Parathyroid adenoma (tissue), 2 donors: ENCODE results near the gene TULP4.

Experiments used
- H2AFZ ChIP-seq: fragments of 300-600 bp; sonication (generic); one replicate; pipeline ENCODE4 v1.7.0; 2017; ENCODE audit warnings: antibody characterized with exemption, mild to moderate bottlenecking
- H3K27ac ChIP-seq: fragments of 300-600 bp; sonication (generic); one replicate; pipeline ENCODE4 v1.7.0; 2017
- H3K27me3 ChIP-seq: fragments of 300-600 bp; sonication (generic); one replicate; pipeline ENCODE4 v1.7.0; 2017; ENCODE audit warnings: low read length; ENCODE audit not compliant: control insufficient read depth, insufficient read depth
- H3K36me3 ChIP-seq: fragments of 300-600 bp; sonication (generic); one replicate; pipeline ENCODE4 v1.7.0; 2017; ENCODE audit warnings: low read length; ENCODE audit not compliant: control insufficient read depth, insufficient read depth
- H3K4me1 ChIP-seq: fragments of 300-600 bp; sonication (generic); one replicate; pipeline ENCODE4 v1.7.0; 2017; ENCODE audit warnings: control low read depth
- H3K4me2 ChIP-seq: fragments of 300-600 bp; sonication (generic); one replicate; pipeline ENCODE4 v1.7.0; 2017; ENCODE audit warnings: low read length
- H3K4me3 ChIP-seq: fragments of 300-600 bp; sonication (generic); one replicate; pipeline ENCODE4 v1.7.0; 2017; ENCODE audit warnings: low read depth, low read length
- H3K79me2 ChIP-seq: fragments of 300-600 bp; sonication (generic); one replicate; pipeline ENCODE4 v1.7.0; 2017; ENCODE audit warnings: control low read depth
- H3K9ac ChIP-seq: fragments of 300-600 bp; sonication (generic); one replicate; pipeline ENCODE4 v1.7.0; 2017; ENCODE audit warnings: mild to moderate bottlenecking
- H3K9me3 ChIP-seq: fragments of 300-600 bp; sonication (generic); one replicate; pipeline ENCODE4 v1.7.0; 2017; ENCODE audit warnings: low read length; ENCODE audit not compliant: control insufficient read depth
- TF ChIP-seq, protein P1 (sequence below): fragments of 300-600 bp; sonication (generic); IDR thresholded peaks from one replicate; pipeline ENCODE4 v1.7.0; 2017; ENCODE audit warnings: antibody characterized with exemption, mild to moderate bottlenecking
- donor health status: primary hyperparathyroidism.

Gene TULP4, protein sequence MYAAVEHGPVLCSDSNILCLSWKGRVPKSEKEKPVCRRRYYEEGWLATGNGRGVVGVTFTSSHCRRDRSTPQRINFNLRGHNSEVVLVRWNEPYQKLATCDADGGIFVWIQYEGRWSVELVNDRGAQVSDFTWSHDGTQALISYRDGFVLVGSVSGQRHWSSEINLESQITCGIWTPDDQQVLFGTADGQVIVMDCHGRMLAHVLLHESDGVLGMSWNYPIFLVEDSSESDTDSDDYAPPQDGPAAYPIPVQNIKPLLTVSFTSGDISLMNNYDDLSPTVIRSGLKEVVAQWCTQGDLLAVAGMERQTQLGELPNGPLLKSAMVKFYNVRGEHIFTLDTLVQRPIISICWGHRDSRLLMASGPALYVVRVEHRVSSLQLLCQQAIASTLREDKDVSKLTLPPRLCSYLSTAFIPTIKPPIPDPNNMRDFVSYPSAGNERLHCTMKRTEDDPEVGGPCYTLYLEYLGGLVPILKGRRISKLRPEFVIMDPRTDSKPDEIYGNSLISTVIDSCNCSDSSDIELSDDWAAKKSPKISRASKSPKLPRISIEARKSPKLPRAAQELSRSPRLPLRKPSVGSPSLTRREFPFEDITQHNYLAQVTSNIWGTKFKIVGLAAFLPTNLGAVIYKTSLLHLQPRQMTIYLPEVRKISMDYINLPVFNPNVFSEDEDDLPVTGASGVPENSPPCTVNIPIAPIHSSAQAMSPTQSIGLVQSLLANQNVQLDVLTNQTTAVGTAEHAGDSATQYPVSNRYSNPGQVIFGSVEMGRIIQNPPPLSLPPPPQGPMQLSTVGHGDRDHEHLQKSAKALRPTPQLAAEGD (N-terminal part only)

DNA sequence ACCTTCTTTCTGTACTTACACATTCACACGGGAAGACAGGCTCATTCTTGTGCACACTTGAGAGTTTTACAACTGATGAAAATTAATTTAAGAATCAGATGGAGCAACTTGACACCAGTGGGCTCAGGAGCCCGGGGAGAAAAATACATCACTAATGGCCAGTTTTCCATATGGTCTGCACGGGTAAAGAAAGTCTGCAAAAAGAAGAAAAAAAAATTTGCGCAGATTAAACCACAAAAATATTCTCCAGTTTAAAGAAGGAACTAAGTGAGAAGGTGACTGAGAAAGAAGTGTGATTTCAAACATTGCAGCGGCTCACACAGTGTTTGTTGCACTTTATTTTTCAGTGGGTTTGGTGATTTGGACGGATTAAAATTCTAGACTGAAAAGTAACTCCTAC, at the start of gene TULP4:
TULP4 (plus strand) TSS at position 301 of the 400 bp plus-strand sequence. CDS start 1,552 bp downstream, outside the sequence.
- TF ChIP-seq, protein P1, sequence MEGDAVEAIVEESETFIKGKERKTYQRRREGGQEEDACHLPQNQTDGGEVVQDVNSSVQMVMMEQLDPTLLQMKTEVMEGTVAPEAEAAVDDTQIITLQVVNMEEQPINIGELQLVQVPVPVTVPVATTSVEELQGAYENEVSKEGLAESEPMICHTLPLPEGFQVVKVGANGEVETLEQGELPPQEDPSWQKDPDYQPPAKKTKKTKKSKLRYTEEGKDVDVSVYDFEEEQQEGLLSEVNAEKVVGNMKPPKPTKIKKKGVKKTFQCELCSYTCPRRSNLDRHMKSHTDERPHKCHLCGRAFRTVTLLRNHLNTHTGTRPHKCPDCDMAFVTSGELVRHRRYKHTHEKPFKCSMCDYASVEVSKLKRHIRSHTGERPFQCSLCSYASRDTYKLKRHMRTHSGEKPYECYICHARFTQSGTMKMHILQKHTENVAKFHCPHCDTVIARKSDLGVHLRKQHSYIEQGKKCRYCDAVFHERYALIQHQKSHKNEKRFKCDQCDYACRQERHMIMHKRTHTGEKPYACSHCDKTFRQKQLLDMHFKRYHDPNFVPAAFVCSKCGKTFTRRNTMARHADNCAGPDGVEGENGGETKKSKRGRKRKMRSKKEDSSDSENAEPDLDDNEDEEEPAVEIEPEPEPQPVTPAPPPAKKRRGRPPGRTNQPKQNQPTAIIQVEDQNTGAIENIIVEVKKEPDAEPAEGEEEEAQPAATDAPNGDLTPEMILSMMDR = no peak
- Histone ChIP-seq H2AFZ (no peak within 1 kb of the TSS), H3K9me3 (no peaks in the 10 kb centered on the region), H3K36me3 (no peaks in the 10 kb centered on the region), H3K4me2 (no peak within 1 kb of the TSS), H3K9ac (no peak within 1 kb of the TSS), H3K27me3 (no peaks in the 10 kb centered on the region), H3K27ac (no peak within 1 kb of the TSS), H3K4me1 (no peaks in the 10 kb centered on the region), H3K4me3 (no peak within 1 kb of the TSS), H3K79me2 (peaks cover 25% of the 10 kb centered on the region)

DNA sequence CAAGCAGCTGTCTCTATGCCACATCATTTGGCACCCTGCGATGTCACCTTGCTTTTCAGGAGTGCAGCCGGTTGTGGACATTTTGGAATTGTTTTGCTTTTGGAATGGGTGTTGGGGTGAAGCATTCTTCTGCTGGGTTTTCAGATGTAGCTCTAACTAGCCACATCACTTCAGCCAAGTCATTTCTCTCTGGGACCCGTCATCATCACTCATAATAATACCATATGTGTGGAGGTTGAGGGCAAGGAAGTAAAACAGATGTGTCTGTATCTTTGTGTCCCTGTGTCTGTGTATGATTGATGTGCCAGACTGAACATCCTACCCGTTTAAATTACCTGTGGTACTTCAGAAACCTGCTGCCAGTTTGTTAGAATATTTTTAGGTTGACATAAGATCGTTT, 49.5 kb upstream of the TULP4 start:
- Histone ChIP-seq H3K4me3 (no peak overlapping the region), H2AFZ (no peak overlapping the region), H3K9ac (no peak overlapping the region), H3K27me3 (no peaks in the 10 kb centered on the region), H3K79me2 (peaks cover 40% of the 10 kb centered on the region), H3K4me1 (no peaks in the 10 kb centered on the region), H3K27ac (no peak overlapping the region), H3K36me3 (no peaks in the 10 kb centered on the region), H3K4me2 (no peak overlapping the region), H3K9me3 (no peaks in the 10 kb centered on the region)
- TF ChIP-seq, protein P1 = no peak

DNA sequence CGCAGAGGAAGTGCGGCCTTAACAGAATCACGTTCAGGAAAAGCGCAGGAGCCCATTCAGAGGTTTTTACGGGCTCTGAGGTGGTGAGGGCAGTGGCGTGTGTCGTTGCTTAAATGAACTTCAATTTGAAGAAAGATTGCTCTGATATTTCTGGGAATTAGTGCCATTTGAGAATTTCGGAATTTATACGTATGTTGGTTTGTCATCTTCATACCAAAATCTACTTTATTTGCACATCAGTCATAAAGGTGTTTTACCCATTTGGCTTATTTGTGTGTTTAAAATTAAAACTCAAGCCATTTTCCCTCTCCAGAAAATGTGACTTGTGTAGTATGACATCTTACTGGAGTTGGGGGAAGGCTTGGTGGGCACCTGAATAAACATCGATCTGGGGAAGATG, 48.1 kb upstream of the TULP4 start:
- no peak overlapping the region for H2AFZ ChIP-seq
- no peak overlapping the region for H3K27ac ChIP-seq
- no peak overlapping the region for H3K4me2 ChIP-seq
- no peak overlapping the region for H3K9ac ChIP-seq
- no peak overlapping the region for H3K4me3 ChIP-seq
- no peaks in the 10 kb centered on the region for H3K4me1 ChIP-seq
- no peaks in the 10 kb centered on the region for H3K27me3 ChIP-seq
- TF ChIP-seq, protein P1 = no peak
- H3K36me3 ChIP-seq = no peaks in the 10 kb centered on the region
- H3K79me2 ChIP-seq = peaks cover 38% of the 10 kb centered on the region
- no peaks in the 10 kb centered on the region for H3K9me3 ChIP-seq

DNA sequence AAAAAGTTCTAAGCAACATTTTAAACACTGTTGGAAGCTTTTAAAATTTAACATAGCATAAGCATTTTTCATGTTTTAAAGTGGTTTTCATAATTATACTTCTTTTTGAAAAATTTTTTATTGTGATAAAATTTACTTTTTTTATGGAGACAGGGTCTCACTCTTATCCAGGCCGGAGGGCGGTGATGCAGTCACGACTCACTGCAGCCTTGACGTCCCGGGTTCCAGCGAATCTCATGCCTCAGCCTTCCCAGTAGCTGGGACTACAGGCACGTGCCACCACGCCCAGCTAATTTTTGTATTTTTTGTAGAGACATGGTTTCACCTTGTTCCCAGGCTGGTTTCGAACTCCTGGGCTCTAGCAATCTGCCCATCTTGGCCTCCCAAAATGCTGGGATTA, 46.1 kb upstream of the TULP4 start:
- Histone ChIP-seq H3K4me1 (no peaks in the 10 kb centered on the region), H2AFZ (no peak overlapping the region), H3K9me3 (no peaks in the 10 kb centered on the region), H3K27me3 (no peaks in the 10 kb centered on the region), H3K9ac (no peak overlapping the region), H3K36me3 (no peaks in the 10 kb centered on the region), H3K4me3 (no peak overlapping the region), H3K27ac (no peak overlapping the region), H3K79me2 (peaks cover 35% of the 10 kb centered on the region), H3K4me2 (no peak overlapping the region)
- TF ChIP-seq, protein P1 = no peak
